OCI-LY1 (cell line): ENCODE measurements around the gene LRTM2.

Source experiments
- H2AFZ ChIP-seq: fragments of 200-600 bp; sonication (generic), shearing (Covaris generic); 2 replicates; pipeline ENCODE4 v1.6.0; 2014; ENCODE audit warnings: antibody characterized with exemption, mild to moderate bottlenecking, low read length
- H3F3A ChIP-seq: fragments of 200-600 bp; sonication (generic), shearing (Covaris generic); 2 replicates; pipeline ENCODE4 v1.6.0; 2014; ENCODE audit warnings: mild to moderate bottlenecking, antibody characterized with exemption, low read length, moderate library complexity; ENCODE audit not compliant: insufficient read depth
- H3K27ac ChIP-seq: fragments of 200-600 bp; sonication (generic); 2 replicates; pipeline ENCODE4 v1.5.1; 2014; ENCODE audit warnings: low read length, mixed run types, mild to moderate bottlenecking, low read depth; ENCODE audit not compliant: poor library complexity, severe bottlenecking
- H3K27me3 ChIP-seq: fragments of 200-600 bp; sonication (generic); 2 replicates; pipeline ENCODE4 v1.6.0; 2014; ENCODE audit warnings: antibody characterized with exemption, mild to moderate bottlenecking, low read length, moderate library complexity; ENCODE audit not compliant: insufficient read depth
- H3K36me3 ChIP-seq: fragments of 200-600 bp; sonication (generic); 2 replicates; pipeline ENCODE4 v1.6.1; 2014; ENCODE audit warnings: mild to moderate bottlenecking, antibody characterized with exemption, low read length, moderate library complexity, mixed read lengths; ENCODE audit not compliant: insufficient read depth
- H3K4me1 ChIP-seq: fragments of 200-600 bp; sonication (generic); 2 replicates; pipeline ENCODE4 v1.5.1; 2014; ENCODE audit warnings: mild to moderate bottlenecking, low read length, moderate library complexity; ENCODE audit not compliant: insufficient read depth, severe bottlenecking
- H3K4me2 ChIP-seq: fragments of 200-600 bp; sonication (generic), shearing (Covaris generic); 2 replicates; pipeline ENCODE4 v1.6.1; 2014; ENCODE audit warnings: low read length
- H3K4me3 ChIP-seq: fragments of 200-600 bp; sonication (generic); 2 replicates; pipeline ENCODE4 v1.5.1; 2014; ENCODE audit warnings: low read length, low read depth, mild to moderate bottlenecking, mixed read lengths; ENCODE audit not compliant: poor library complexity, severe bottlenecking
- H3K79me2 ChIP-seq: fragments of 200-600 bp; shearing (Covaris generic); 2 replicates; pipeline ENCODE4 v1.6.1; 2016; ENCODE audit warnings: mixed run types, low read length, mixed read lengths; ENCODE audit not compliant: insufficient read depth
- H3K9ac ChIP-seq: fragments of 200-600 bp; sonication (generic), shearing (Covaris generic); 2 replicates; pipeline ENCODE4 v1.6.1; 2014; ENCODE audit warnings: mild to moderate bottlenecking, low read length, mixed read lengths
- H3K9me2 ChIP-seq: fragments of 200-600 bp; sonication (generic), shearing (Covaris generic); 2 replicates; pipeline ENCODE4 v1.6.1; 2014; ENCODE audit warnings: low read depth, mild to moderate bottlenecking, low read length, mixed read lengths
- H3K9me3 ChIP-seq: fragments of 200-600 bp; shearing (Covaris generic); 2 replicates; pipeline ENCODE4 v1.6.1; 2014; ENCODE audit warnings: low read length, mixed read lengths
- H4K20me1 ChIP-seq: fragments of 200-600 bp; sonication (generic), shearing (Covaris generic); 2 replicates; pipeline ENCODE4 v1.6.0; 2016; ENCODE audit warnings: mild to moderate bottlenecking, low read length; ENCODE audit not compliant: insufficient read depth
- CTCF ChIP-seq: fragments of 200-600 bp; sonication (generic), shearing (Covaris generic); IDR thresholded peaks from 2 replicates; pipeline ENCODE4 v1.5.1; 2017; ENCODE audit warnings: mild to moderate bottlenecking, antibody characterized with exemption, low read length, moderate library complexity, mixed read lengths
- EZH2 ChIP-seq: fragments of 200-600 bp; sonication (generic), shearing (Covaris generic); IDR thresholded peaks from 2 replicates; pipeline ENCODE4 v1.8.0; 2017; ENCODE audit warnings: borderline replicate concordance, mixed run types, mild to moderate bottlenecking, antibody characterized with exemption, low read length, moderate library complexity, mixed read lengths

The LRTM2 gene

GRCh38 chr12:1859643-1860042 is 39.3 kb downstream of the LRTM2 start:
- H3K9ac ChIP-seq: no peak overlapping the region
- no peaks in the 10 kb centered on the region for H4K20me1 ChIP-seq
- H3K36me3 ChIP-seq: no peaks in the 10 kb centered on the region
- no peak overlapping the region for H2AFZ ChIP-seq
- H3K27me3 ChIP-seq: peaks cover 12% of the 10 kb centered on the region; the same call in 1 of the 2 replicates
- no peak overlapping the region for H3K4me2 ChIP-seq
- H3K4me3 ChIP-seq: no peak overlapping the region
- H3K27ac ChIP-seq: no peak overlapping the region
- TF ChIP-seq CTCF (no peak), EZH2 (no peak)
- H3K9me2 ChIP-seq: no peaks in the 10 kb centered on the region
- no peaks in the 10 kb centered on the region for H3K9me3 ChIP-seq
- H3F3A ChIP-seq: no peaks in the 10 kb centered on the region
- no peaks in the 10 kb centered on the region for H3K79me2 ChIP-seq
- H3K4me1 ChIP-seq: no peaks in the 10 kb centered on the region

- H3K4me3 ChIP-seq: no peak overlapping the region
- TF ChIP-seq CTCF (no peak), EZH2 (no peak)
- H3K9me3 ChIP-seq: no peaks in the 10 kb centered on the region
- no peak overlapping the region for H2AFZ ChIP-seq
- H3K27me3 ChIP-seq: peaks cover 9% of the 10 kb centered on the region; the same call in 1 of the 2 replicates
- no peaks in the 10 kb centered on the region for H3K4me1 ChIP-seq
- H3F3A ChIP-seq: no peaks in the 10 kb centered on the region
- no peak overlapping the region for H3K4me2 ChIP-seq
- H3K9ac ChIP-seq: no peak overlapping the region
- no peaks in the 10 kb centered on the region for H3K79me2 ChIP-seq
- no peak overlapping the region for H3K27ac ChIP-seq
- no peaks in the 10 kb centered on the region for H4K20me1 ChIP-seq
- H3K9me2 ChIP-seq: no peaks in the 10 kb centered on the region
- no peaks in the 10 kb centered on the region for H3K36me3 ChIP-seq
Measured at GRCh38 chr12:1862973-1863372, 42.6 kb downstream of the LRTM2 start.

- peaks cover 8% of the 10 kb centered on the region; the same call in 1 of the 2 replicates for H3K27me3 ChIP-seq
- H3K36me3 ChIP-seq: no peaks in the 10 kb centered on the region
- no peaks in the 10 kb centered on the region for H4K20me1 ChIP-seq
- H3K9me3 ChIP-seq: no peaks in the 10 kb centered on the region
- H3K4me3 ChIP-seq: no peak overlapping the region
- H2AFZ ChIP-seq: no peak overlapping the region
- H3K4me2 ChIP-seq: no peak overlapping the region
- H3K79me2 ChIP-seq: no peaks in the 10 kb centered on the region
- H3K9me2 ChIP-seq: no peaks in the 10 kb centered on the region
- no peaks in the 10 kb centered on the region for H3F3A ChIP-seq
- TF ChIP-seq CTCF: no peak
- TF ChIP-seq EZH2: no peak
- no peaks in the 10 kb centered on the region for H3K4me1 ChIP-seq
- no peak overlapping the region for H3K9ac ChIP-seq
- no peak overlapping the region for H3K27ac ChIP-seq
Measured at GRCh38 chr12:1863823-1864222, 43.5 kb downstream of the LRTM2 start.
